GM10266 (cell line): ENCODE results near the gene CNTD1.

Experiments used
- DNase-seq: peaks from one replicate; pipeline ENCODE4 v3.0.0; 2012; ENCODE audit errors: extremely low spot score
- TF ChIP-seq, protein P1 (sequence below): IDR thresholded peaks from 2 replicates; pipeline ENCODE4 v1.5.1; 2012; ENCODE audit warnings: mild to moderate bottlenecking, low read depth; ENCODE audit not compliant: control insufficient read depth, insufficient read depth; ENCODE audit errors: missing control alignments

CNTD1 gene

DNA sequence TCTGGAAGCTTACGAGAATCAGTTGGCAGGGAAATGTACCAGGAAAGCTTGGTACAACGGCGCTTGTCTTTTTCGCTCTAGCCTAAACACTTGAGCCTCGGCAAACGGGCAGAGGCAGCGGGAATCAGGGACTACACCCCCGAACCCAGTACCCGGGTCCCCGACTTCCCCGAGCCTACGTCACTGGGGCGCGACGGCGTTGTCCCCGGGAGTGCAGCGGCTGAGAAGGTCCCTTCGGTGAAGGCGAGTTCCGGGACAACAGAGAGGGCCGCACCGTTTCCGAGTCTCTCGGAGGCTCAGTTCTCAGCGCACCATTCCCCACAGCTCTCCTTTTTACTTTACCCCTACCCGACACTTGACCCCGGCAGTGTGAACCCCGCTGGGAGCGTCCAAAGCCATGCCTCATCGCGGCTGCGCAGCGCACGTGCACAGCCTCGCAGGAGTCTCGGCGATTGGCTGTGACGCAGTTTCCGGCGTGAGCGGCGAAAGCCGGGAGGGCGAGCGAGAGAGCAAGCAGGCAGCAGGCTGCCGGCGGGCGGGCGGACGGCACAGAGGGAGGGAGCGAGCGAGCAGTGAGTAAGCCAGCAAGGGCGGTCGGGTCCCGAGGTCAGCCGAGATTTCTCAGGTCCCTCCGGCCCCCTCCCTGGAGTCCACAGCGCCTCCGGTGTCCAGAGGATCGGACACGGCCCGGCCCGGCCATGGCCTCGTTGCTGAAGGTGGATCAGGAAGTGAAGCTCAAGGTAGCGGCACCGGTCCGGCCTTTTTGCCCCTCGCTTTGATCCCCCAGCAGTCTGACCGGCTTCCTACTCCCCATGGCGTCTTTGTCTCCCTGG lies 34.5 kb downstream of the CNTD1 start, which contains the start of gene PSME3:
TSS of gene PSME3 (plus strand) at position 464 of the 833 bp plus-strand sequence. CDS start at position 699, 235 bp downstream.
- TF ChIP-seq, protein P1, sequence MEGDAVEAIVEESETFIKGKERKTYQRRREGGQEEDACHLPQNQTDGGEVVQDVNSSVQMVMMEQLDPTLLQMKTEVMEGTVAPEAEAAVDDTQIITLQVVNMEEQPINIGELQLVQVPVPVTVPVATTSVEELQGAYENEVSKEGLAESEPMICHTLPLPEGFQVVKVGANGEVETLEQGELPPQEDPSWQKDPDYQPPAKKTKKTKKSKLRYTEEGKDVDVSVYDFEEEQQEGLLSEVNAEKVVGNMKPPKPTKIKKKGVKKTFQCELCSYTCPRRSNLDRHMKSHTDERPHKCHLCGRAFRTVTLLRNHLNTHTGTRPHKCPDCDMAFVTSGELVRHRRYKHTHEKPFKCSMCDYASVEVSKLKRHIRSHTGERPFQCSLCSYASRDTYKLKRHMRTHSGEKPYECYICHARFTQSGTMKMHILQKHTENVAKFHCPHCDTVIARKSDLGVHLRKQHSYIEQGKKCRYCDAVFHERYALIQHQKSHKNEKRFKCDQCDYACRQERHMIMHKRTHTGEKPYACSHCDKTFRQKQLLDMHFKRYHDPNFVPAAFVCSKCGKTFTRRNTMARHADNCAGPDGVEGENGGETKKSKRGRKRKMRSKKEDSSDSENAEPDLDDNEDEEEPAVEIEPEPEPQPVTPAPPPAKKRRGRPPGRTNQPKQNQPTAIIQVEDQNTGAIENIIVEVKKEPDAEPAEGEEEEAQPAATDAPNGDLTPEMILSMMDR, result no peak
- peak; percentile 89 for DNase-seq

DNA sequence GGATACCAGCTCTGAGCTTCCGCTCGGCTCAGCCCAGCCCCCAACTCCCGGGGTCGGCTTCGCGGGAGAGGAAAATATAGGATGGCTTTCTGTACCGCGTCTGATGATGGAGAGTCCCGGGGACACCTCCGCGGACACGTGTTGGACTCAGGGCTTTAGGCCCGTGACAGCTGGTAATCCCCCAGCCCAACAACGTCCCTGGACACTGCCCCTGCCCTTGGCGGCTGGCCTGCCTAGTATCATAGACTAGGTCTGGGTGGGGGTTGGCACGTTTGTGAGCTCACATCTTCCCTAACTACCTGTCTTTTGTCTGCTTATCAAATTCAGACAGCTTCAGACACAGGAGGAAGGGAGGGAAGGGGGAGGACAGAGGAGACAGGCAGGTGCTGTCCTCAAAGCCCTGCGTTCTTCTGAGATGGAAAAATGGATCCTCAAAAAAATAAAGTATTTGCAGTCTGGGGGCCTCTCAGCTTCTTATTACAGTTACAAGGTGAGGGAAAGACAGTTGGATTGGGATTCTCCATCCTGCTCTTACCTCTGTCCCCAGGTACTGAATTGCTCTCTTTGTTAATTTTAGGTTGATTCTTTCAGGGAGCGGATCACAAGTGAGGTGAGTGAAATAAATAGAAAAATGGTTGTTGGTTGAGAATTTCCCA lies 35.2 kb downstream of the CNTD1 start:
- DNase-seq, result no peak
- TF ChIP-seq, protein P1, result no peak

DNA sequence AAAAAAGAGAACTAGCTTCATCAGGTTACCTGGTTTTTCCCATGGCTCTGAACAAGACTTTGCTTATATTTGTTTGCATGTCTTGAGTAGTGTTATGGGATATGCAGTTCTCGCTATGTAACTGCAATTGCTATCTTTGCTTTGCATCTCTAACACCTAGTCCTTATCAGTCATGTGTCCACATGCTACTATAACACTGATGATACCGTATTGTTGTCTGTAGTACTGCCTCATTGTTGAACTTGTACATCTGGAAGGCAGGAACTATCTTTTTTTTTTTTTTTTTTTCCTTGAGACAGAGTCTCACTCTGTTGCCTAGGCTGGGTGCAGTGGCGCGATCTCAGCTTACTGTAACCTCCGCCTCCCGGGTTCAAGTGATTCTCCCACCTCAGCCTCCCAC lies 37.1 kb downstream of the CNTD1 start:
- TF ChIP-seq, protein P1, result no peak
- DNase-seq, result no peak

DNA sequence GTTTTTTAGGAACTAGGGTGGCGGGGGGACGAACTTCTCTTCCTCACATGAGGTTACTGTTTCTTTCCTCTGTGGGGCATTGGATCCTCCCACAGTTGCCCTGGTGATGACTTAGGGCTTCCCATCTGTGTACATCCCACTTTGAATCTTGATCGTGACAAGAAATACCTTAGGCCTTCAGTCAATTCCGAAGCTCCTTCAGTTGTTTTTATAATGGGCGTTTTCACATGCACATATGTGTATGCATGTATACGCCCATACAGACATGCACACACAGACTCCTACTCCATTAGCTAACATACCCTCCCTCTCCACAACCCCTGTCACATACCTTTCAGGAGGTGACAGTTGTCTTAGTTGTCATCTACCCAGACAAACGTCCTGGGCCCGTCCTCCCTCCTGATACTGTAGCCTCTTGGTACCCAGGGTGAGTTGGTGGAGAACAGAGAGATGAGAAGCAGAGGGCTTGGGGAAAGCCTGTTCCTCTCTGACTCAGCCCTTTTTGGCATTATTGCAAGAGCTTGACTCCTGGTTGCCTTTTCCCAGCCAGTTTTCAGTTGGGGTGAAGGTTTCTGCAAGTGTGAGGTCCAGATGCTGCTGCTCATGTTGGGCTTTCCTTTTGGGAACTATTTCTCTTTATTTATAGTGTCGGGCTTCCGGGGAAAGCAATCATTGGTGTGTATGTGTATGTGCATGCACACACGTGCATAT lies 43.5 kb downstream of the CNTD1 start:
- TF ChIP-seq, protein P1, result no peak
- no peak for DNase-seq

DNA sequence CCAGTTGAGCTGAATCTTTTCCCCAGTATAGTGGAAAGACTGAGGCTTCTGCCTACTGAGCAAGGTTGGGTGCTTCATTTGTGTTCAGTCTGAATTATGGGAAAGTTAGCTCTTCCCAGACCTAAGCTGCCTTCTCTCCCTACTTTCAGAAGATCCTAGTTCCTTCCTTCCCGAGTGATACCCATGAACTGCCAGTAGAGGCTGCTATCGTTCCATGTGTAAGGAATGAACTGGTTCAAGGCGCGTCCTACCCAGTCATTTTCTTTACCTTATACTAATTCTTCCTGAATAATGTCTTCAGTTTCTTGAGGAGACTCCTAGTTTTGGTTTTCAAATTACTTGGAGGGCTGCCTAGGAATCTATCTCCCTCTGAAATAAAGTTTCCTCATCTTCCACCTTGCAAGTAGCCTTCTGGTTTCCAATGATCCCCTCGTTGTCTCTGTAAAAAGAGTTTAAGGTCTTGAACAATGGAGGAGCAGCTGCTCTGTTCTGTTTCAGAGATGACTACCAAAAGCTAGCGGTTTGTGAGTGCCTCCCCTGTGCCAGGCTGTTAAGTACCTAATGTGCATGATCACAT lies 44.8 kb downstream of the CNTD1 start:
- no peak for DNase-seq
- TF ChIP-seq, protein P1, result peak; percentile 68

DNA sequence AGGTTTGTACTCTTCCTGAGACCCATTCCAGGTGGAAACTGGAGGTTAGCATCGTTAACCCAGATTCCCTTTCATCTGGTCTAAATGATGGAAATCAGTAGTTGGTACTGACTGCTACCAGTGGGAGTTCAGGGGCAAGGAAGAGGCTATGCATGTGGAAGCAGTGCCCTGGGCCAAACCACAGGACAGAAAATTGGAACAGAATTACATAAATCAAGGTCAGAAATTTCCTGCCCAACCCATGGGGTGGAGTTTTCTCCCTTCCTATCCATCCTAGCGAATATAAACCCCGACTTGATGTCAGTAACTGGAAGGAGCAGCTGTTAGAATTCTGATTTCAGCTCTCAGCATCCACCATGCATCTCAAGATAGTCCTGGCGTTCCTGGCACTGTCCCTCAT lies 45.6 kb downstream of the CNTD1 start, which contains the start of gene AOC2:
TSS of gene AOC2 (plus strand) at position 310 of the 400 bp plus-strand sequence. CDS start at position 357, 47 bp downstream.
- TF ChIP-seq, protein P1, result no peak
- DNase-seq, result no peak
